C4-2B (cell line): ENCODE data around the gene TRRAP.

ENCODE experiments used
- H3K27ac ChIP-seq: fragments of 450-650 bp; 2 replicates; pipeline ENCODE4 v1.5.1; 2017
- CTCF ChIP-seq: fragments of 450-650 bp; conservative IDR thresholded peaks from 2 replicates; pipeline ENCODE4 v1.5.1; 2017; ENCODE audit warnings: mild to moderate bottlenecking
- ZFX ChIP-seq: fragments of 450-650 bp; IDR thresholded peaks from 2 replicates; pipeline ENCODE4 v1.6.1; 2017

The TRRAP gene

GRCh38 chr7:99046722-99047121, 168.4 kb downstream of the TRRAP start:
- no peak for TF ChIP-seq ZFX
- TF ChIP-seq CTCF: no peak
- H3K27ac ChIP-seq: no peak overlapping the region

- no peak overlapping the region for H3K27ac ChIP-seq
- TF ChIP-seq CTCF: no peak
- TF ChIP-seq ZFX: no peak
These were observed 169.3 kb downstream of the TRRAP start for GRCh38 chr7:99047526-99048077.

- H3K27ac ChIP-seq: no peak overlapping the region
- TF ChIP-seq CTCF: no peak
- no peak for TF ChIP-seq ZFX
These were observed 172.6 kb downstream of the TRRAP start for GRCh38 chr7:99050971-99051370.

GRCh38 chr7:99054781-99055180, 176.4 kb downstream of the TRRAP start:
- TF ChIP-seq CTCF (no peak), ZFX (no peak)
- no peak overlapping the region for H3K27ac ChIP-seq

GRCh38 chr7:99061001-99061776, 182.9 kb downstream of the TRRAP start:
- TF ChIP-seq CTCF (no peak), ZFX (no peak)
- no peak overlapping the region for H3K27ac ChIP-seq
